Neural crest cell (in vitro differentiated cells): ENCODE data around the gene NCOA5. TPM values are rescaled to one million over a fixed set of nuclear protein-coding genes. Genes with fewer than 3 reads are reported as not detected.
A peak's percentile ranks its signal among the peaks of the same experiment; 100 is the strongest.

ENCODE experiments used
- DNase-seq: peaks from one replicate; pipeline ENCODE4 v3.0.0; 2021; ENCODE audit warnings: low read depth, mixed read lengths, low spot score
- H3K27ac Mint-ChIP-seq: one replicate; pipeline ENCODE4 v1.8.0; 2021; ENCODE audit warnings: mild to moderate bottlenecking, mixed read lengths; ENCODE audit not compliant: unreplicated experiment
- H3K27me3 Mint-ChIP-seq: 2 replicates; pipeline ENCODE4 v1.8.0; 2021; ENCODE audit warnings: low read depth, mild to moderate bottlenecking, mixed read lengths
- H3K36me3 Mint-ChIP-seq: 2 replicates; pipeline ENCODE4 v1.8.0; 2021; ENCODE audit warnings: low read depth, mild to moderate bottlenecking, mixed read lengths
- H3K4me1 Mint-ChIP-seq: 2 replicates; pipeline ENCODE4 v1.8.0; 2021; ENCODE audit warnings: mixed read lengths
- H3K4me3 Mint-ChIP-seq: one replicate; pipeline ENCODE4 v1.8.0; 2021; ENCODE audit warnings: mild to moderate bottlenecking, mixed read lengths
- H3K9me3 Mint-ChIP-seq: 2 replicates; pipeline ENCODE4 v1.8.0; 2021; ENCODE audit warnings: mixed read lengths
- long read RNA-seq: library from polyadenylated mRNA; unstranded; transcript quantifications from one replicate; pipeline ENCODE4 v2.0.0, GENCODE V29; 2020
- total RNA-seq: library from RNA; stranded (reverse); gene quantifications from 2 replicates; pipeline ENCODE4 v1.2.1, GENCODE V29; 2021
- TF ChIP-seq, protein P1 (sequence below): fragments of 200-600 bp; sonication (generic); conservative IDR thresholded peaks from 2 replicates; pipeline ENCODE4 v1.5.0; 2021; ENCODE audit warnings: antibody characterized with exemption, mild to moderate bottlenecking

NCOA5 gene
- total RNA-seq: 65.6 and 69.5 TPM in 2 replicates
- long read RNA-seq, partial matches to known transcripts: 13 of 52 reads
- long read RNA-seq, other reads (novel, unspliced or antisense): 39 of 52 reads

DNA sequence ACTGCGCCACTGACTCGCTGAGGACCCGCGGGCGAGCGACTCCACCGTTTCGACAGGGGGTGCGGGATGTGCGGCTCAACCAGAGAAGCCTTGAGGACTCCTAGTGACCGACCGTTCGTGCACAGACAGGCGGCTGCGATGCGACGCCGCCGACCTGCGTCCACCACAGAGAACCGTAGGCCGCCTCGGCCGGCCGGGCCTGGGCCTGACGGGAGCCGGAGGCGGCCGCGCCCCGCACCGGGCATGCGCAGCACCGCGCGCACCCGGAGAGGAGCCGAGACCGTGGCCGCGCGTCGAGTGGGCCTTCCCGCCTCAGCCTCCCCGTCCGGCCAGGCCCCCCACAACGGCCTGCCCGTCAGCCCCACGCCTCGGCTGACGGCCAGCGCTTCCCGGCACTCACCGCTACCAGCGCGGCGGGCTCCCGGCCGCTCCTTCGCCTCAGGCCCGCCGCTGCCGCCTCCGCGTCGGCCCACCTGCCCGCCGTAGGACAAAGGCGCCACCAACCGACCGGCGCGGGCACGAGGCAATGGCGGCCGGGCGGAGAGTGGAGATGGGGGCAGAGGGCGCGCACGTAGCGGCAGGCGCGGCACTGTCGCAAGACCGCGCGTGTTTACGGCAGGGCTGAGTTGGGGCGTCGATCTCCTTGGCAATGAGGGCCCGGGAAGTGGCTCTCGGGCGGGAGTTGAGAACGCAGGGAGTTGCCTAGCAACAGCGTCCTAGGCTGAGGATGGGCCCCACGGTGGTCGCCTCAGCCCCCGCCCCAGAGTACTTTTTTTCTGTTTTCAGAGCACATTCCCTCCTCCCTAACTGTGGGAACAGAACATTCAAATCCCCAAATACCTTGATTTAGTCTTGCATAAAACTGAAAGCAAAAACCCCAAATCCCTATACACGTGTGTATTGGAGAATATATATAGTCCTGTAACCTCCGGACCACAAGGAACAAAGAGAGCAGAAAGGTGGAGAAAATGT lies at the start of gene NCOA5:
NCOA5 (minus strand) TSS at position 546 of the 972 bp plus-strand sequence. CDS start 10,538 bp downstream, outside the sequence.
- H3K36me3 Mint-ChIP-seq: no peaks in the 10 kb centered on the region
- TF ChIP-seq, protein P1, sequence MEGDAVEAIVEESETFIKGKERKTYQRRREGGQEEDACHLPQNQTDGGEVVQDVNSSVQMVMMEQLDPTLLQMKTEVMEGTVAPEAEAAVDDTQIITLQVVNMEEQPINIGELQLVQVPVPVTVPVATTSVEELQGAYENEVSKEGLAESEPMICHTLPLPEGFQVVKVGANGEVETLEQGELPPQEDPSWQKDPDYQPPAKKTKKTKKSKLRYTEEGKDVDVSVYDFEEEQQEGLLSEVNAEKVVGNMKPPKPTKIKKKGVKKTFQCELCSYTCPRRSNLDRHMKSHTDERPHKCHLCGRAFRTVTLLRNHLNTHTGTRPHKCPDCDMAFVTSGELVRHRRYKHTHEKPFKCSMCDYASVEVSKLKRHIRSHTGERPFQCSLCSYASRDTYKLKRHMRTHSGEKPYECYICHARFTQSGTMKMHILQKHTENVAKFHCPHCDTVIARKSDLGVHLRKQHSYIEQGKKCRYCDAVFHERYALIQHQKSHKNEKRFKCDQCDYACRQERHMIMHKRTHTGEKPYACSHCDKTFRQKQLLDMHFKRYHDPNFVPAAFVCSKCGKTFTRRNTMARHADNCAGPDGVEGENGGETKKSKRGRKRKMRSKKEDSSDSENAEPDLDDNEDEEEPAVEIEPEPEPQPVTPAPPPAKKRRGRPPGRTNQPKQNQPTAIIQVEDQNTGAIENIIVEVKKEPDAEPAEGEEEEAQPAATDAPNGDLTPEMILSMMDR: no peak
- DNase-seq: peak; percentile 91
- H3K4me3 Mint-ChIP-seq: peak within 1 kb of the TSS; percentile 92
- H3K27me3 Mint-ChIP-seq: no peaks in the 10 kb centered on the region
- peaks cover 41% of the 10 kb centered on the region for H3K4me1 Mint-ChIP-seq
- peak within 1 kb of the TSS; percentile 96 for H3K27ac Mint-ChIP-seq
- no peaks in the 10 kb centered on the region for H3K9me3 Mint-ChIP-seq

DNA sequence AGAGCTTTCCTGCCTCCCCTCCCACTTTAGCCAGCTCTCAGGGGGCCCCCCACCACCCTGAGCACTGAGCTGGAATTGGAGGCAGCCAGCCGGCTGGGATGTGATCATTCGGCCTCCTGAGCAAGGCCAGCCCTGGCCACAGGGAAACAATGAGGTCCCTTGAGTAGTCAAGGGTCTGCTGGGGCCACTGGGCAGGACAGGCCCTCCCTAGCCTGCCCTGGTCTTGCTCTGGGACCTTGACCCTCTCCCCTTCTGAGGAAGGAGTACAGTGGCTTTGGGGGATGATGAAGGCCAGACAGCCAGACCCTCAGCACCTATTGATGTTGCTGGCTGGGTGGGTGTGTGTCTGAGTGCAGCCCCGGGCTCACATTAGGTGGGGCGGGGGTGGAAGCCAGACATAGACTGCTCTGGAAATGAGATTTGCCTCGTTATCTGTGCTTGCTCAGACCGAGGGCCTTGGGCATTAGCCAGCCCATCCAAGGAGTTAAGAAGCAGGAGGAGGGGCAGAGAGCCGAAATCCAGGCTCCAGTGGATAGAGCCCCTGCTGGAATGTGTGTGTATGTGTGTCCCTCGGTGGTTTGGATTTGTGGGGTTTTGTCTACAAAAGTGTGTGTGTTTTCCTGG lies 49.6 kb upstream of the NCOA5 start:
- Mint-ChIP-seq H3K27me3 (peaks cover 32% of the 10 kb centered on the region), H3K4me3 (no peak overlapping the region), H3K27ac (peak overlapping the region; percentile 89)

DNA sequence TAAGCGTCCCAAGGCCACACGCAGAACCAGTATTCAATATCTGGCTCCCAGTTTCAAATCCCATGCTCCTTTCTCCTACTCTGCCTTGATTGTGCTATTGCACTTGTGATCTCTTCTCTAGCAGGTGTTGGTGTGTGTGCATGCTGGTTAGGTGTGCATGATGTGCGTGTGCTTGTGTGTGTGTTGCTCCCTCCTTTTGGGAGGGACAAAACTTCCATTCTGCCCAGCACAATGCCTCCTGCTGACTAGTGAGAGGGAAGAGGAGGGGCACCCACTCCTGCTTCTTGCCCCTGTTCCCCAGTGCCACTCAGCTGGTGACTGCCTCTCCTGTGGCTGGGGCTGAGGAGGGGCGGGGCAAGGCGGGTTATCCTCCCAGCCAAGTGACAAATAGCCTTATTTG lies 48.1 kb upstream of the NCOA5 start:
- Mint-ChIP-seq H3K4me3 (no peak overlapping the region), H3K9me3 (no peaks in the 10 kb centered on the region), H3K27ac (no peak overlapping the region), H3K27me3 (peaks cover 29% of the 10 kb centered on the region), H3K36me3 (no peaks in the 10 kb centered on the region), H3K4me1 (peaks cover 16% of the 10 kb centered on the region)
- DNase-seq: no peak
- TF ChIP-seq, protein P1: no peak

More for the DNA sequence above, 49.6 kb upstream of the NCOA5 start:
- TF ChIP-seq, protein P1: no peak
- Mint-ChIP-seq H3K36me3 (no peaks in the 10 kb centered on the region), H3K9me3 (no peaks in the 10 kb centered on the region), H3K4me1 (peaks cover 15% of the 10 kb centered on the region)
- no peak for DNase-seq

DNA sequence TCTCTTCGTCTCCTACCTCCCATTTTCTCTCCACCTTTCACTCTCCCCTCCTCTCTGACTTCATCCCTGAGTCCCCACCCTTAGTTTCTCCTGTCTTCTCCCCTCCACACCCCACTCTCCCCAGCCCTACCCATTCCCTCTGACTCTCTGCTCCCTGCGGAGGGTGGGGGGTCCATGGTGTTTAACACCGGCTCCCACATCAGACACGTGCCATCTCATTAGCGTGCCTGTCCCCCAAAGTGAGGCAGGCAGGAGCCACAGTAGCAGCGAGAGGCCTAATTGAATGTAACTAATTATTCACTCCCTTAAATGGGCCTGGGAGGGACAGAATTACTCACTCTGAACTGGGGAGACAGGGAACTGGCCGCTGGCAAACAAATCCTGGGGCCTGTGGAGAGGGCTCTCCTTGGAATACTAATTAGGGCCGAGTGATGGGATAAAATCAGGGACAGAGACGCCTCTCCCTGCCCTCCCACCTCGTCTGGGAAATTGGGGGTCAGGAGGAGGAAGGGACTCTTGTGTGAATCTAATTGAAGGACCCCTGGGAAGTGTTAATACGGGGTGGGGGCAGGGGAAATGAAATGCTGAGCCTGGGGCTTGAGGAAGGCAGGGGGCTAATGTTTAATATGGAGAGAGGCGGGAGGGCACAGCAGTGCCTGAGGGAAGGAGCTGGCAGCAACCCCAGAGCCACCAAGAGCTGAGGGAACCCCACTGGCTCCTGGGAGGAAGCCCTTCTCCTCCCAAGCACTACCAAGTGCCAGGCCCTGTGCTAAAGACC lies 46.3 kb upstream of the NCOA5 start:
- peaks cover 21% of the 10 kb centered on the region for H3K4me1 Mint-ChIP-seq
- DNase-seq: no peak

More for the DNA sequence above, 46.3 kb upstream of the NCOA5 start:
- peaks cover 27% of the 10 kb centered on the region for H3K27me3 Mint-ChIP-seq
- H3K36me3 Mint-ChIP-seq: no peaks in the 10 kb centered on the region
- TF ChIP-seq, protein P1: no peak
- H3K9me3 Mint-ChIP-seq: no peaks in the 10 kb centered on the region
- no peak overlapping the region for H3K4me3 Mint-ChIP-seq
- H3K27ac Mint-ChIP-seq: no peak overlapping the region
